Suprapubic skin (tissue), 4 donors: ENCODE results near the gene SLC22A3. TPM values are rescaled to one million over a fixed set of nuclear protein-coding genes. Genes with fewer than 3 reads are reported as not detected.

Experiments used
- DNase-seq, 2 donors: peaks; one replicate each; pipeline ENCODE4 v3.0.0-alpha.2; 2019; ENCODE audit warnings: low spot score in 2 of 2
- H3K27ac ChIP-seq: fragments of 200-600 bp; sonication (generic); one replicate; pipeline ENCODE4 v1.5.1; 2019
- H3K27me3 ChIP-seq: fragments of 200-600 bp; sonication (generic); one replicate; pipeline ENCODE4 v1.5.1; 2019
- H3K36me3 ChIP-seq: fragments of 200-600 bp; sonication (generic); one replicate; pipeline ENCODE4 v1.5.1; 2019
- H3K4me1 ChIP-seq: fragments of 200-600 bp; sonication (generic); one replicate; pipeline ENCODE4 v1.5.1; 2019
- H3K4me3 ChIP-seq: fragments of 200-600 bp; sonication (generic); one replicate; pipeline ENCODE4 v1.5.1; 2019; ENCODE audit warnings: mild to moderate bottlenecking
- H3K9me3 ChIP-seq: fragments of 200-600 bp; sonication (generic); one replicate; pipeline ENCODE4 v1.5.1; 2019
- EP300 ChIP-seq: sonication (generic); formaldehyde crosslinking; IDR thresholded peaks from one replicate; pipeline ENCODE4 v1.6.1; 2017; ENCODE audit warnings: antibody characterized with exemption
- POLR2A ChIP-seq, 2 donors: fragments of 450-650 bp; IDR thresholded peaks; one replicate each; pipeline ENCODE4 v1.6.1; 2017; ENCODE audit warnings: antibody characterized with exemption in 2 of 2, mild to moderate bottlenecking in 2 of 2, moderate library complexity in 2 of 2
- POLR2AphosphoS5 ChIP-seq, 3 donors: sonication (generic); formaldehyde crosslinking; IDR thresholded peaks; one replicate each; pipeline ENCODE4 v1.6.1; 2017; ENCODE audit warnings: antibody characterized with exemption in 3 of 3
- WGBS: methylation state at CpG from one replicate; pipeline ENCODE4 v1.1.5; 2018; 5-methylcytosine and 5-hydroxymethylcytosine counted together
- total RNA-seq, 4 donors: library from RNA; depleted of rRNA; stranded (reverse); fragments of >200 nt; gene quantifications; one replicate each; pipeline ENCODE4 v1.1.0, GENCODE V29; 2016
- TF ChIP-seq, protein P1 (sequence below), 2 donors: fragments of 200-600 bp in 1 of 2; fragments of 450-650 bp in 1 of 2; sonication (generic) in 1 of 2; IDR thresholded peaks; one replicate each; pipeline ENCODE4 v1.5.1; 2016 to 2019; ENCODE audit warnings: antibody characterized with exemption in 2 of 2, mild to moderate bottlenecking in 1 of 2, moderate library complexity in 1 of 2

Gene SLC22A3
- total RNA-seq, 4 donors from 2014 or later: 13.3 to 15.8 (median 15.7) TPM

DNA sequence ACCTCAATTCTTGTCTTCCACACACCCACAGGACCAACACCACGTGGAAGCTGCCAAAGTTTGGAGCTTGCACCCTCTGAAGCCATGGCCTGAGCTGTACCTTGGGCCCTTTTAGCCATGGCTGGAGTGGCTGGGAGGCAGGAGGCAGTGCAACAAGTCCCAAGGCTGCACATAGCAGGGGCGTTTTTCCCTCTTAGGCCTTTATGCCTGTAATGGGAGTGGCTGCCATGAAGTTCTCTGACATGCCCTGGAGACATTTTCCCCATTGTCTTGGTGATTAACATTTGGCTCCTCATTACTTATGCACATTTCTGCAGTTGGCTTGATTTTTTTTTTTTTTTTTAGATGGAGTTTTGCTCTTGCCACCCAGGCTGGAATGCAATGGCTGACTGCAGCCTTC is 44.4 kb upstream of the SLC22A3 start:
- no peak for DNase-seq
- no peaks in the 10 kb centered on the region for H3K9me3 ChIP-seq
- peaks cover 11% of the 10 kb centered on the region for H3K4me1 ChIP-seq
- no peak overlapping the region for H3K27ac ChIP-seq
- no peaks in the 10 kb centered on the region for H3K27me3 ChIP-seq
- 51% methylated on average over 2 of the region's 2 CpGs for WGBS
- no peak overlapping the region for H3K4me3 ChIP-seq
- H3K36me3 ChIP-seq: no peaks in the 10 kb centered on the region
- TF ChIP-seq POLR2A (IDR thresholded peaks at IDR 0.05): no peak
- TF ChIP-seq EP300: no peak
- TF ChIP-seq POLR2AphosphoS5 (IDR thresholded peaks at IDR 0.05): no peak
- TF ChIP-seq, protein P1, sequence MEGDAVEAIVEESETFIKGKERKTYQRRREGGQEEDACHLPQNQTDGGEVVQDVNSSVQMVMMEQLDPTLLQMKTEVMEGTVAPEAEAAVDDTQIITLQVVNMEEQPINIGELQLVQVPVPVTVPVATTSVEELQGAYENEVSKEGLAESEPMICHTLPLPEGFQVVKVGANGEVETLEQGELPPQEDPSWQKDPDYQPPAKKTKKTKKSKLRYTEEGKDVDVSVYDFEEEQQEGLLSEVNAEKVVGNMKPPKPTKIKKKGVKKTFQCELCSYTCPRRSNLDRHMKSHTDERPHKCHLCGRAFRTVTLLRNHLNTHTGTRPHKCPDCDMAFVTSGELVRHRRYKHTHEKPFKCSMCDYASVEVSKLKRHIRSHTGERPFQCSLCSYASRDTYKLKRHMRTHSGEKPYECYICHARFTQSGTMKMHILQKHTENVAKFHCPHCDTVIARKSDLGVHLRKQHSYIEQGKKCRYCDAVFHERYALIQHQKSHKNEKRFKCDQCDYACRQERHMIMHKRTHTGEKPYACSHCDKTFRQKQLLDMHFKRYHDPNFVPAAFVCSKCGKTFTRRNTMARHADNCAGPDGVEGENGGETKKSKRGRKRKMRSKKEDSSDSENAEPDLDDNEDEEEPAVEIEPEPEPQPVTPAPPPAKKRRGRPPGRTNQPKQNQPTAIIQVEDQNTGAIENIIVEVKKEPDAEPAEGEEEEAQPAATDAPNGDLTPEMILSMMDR (IDR thresholded peaks at IDR 0.05): no peak

DNA sequence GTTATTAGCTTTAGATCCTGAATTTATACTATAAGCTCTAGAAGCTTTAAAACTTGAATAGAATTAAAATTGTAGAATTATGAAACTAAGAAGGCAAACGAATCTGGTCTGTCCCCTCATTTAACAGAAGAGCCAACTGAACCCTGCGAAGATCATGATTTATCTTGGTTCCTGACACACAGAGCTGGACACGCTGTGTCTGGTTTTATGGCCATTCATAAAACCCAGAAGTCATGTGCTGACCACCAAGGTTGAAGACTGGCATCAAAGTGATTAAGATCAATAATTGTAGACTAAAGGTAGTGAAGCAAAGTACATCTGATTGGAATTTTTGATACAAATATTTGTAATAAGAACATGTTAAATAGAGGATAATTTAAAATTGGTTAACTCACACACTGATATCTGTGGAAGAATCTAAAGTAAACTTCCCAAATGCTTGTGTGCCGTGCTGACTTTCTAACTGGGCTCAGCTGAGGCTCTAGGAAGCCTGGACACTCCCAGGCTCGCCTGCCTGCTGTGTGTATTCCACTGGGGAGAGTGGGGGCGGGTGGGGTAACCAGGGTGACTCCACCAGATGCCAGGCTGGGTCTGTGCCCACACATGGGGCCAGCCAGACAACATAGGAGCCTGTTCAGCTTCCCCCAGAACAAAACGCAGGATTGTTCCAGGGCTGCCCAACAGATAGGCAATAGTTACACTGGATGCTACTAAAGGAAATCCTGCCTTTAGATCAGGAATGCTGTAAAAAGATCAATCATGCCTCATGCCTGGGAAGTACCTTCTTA is 42.1 kb upstream of the SLC22A3 start:
- Histone ChIP-seq H3K27ac (no peak overlapping the region), H3K9me3 (peaks cover 12% of the 10 kb centered on the region), H3K4me1 (no peaks in the 10 kb centered on the region), H3K36me3 (no peaks in the 10 kb centered on the region), H3K27me3 (no peaks in the 10 kb centered on the region), H3K4me3 (no peak overlapping the region)
- DNase-seq: no peak
- WGBS: 44% methylated on average over 7 of the region's 7 CpGs
- TF ChIP-seq EP300 (no peak), POLR2AphosphoS5 (IDR thresholded peaks at IDR 0.05) (no peak), POLR2A (IDR thresholded peaks at IDR 0.05) (no peak)
- TF ChIP-seq, protein P1 (IDR thresholded peaks at IDR 0.05): no peak

DNA sequence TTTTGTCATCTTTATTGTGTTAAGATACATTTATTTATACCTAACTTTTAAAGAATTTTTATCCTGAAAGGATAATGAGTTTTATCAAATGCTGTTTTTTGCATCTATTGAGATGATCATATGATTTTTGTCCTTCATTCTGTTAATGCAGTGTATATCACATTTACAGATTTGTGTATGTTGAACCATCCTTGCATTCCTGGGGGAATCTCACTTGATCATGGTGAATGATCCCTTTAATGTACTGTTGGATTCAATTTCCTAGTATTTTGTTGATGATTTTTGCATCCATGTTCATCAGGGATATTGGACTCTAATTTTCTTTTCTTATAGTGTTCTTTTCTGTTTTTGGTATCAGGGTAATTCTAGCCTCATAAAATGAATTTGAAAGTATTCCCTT is 38.5 kb upstream of the SLC22A3 start:
- Histone ChIP-seq H3K27ac (no peak overlapping the region), H3K4me3 (no peak overlapping the region), H3K4me1 (no peaks in the 10 kb centered on the region), H3K27me3 (no peaks in the 10 kb centered on the region), H3K36me3 (no peaks in the 10 kb centered on the region), H3K9me3 (peaks cover 21% of the 10 kb centered on the region)
- no peak for TF ChIP-seq POLR2AphosphoS5 (IDR thresholded peaks at IDR 0.05)
- no peak for TF ChIP-seq EP300
- TF ChIP-seq POLR2A (IDR thresholded peaks at IDR 0.05): no peak
- TF ChIP-seq, protein P1 (IDR thresholded peaks at IDR 0.05): no peak
- no peak for DNase-seq

DNA sequence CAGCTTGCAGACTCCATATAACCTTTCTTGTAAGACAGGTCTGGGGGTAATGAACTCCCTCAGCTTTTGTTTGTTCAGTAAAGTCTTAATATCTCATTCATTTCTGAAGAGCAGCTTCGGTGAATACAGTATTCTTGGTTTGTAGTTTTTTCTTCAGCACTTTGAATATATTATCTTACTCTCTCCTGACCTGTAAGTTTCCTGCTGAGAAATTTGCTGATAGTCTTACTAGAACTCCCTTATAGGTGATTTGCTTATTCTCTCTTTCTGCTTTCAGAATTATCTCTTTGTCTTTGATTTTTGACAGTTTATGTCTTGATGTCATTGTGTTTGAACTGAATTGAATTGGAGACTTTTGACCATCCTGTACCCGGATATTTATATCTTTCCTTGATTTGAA is 35.3 kb upstream of the SLC22A3 start:
- Histone ChIP-seq H3K9me3 (peaks cover 21% of the 10 kb centered on the region), H3K4me3 (no peak overlapping the region), H3K27me3 (no peaks in the 10 kb centered on the region), H3K27ac (no peak overlapping the region), H3K4me1 (no peaks in the 10 kb centered on the region), H3K36me3 (no peaks in the 10 kb centered on the region)
- no peak for TF ChIP-seq POLR2AphosphoS5 (IDR thresholded peaks at IDR 0.05)
- TF ChIP-seq, protein P1 (IDR thresholded peaks at IDR 0.05): no peak
- no peak for TF ChIP-seq POLR2A (IDR thresholded peaks at IDR 0.05)
- TF ChIP-seq EP300: no peak
- 92% methylated on average over 2 of the region's 2 CpGs for WGBS
- no peak for DNase-seq

DNA sequence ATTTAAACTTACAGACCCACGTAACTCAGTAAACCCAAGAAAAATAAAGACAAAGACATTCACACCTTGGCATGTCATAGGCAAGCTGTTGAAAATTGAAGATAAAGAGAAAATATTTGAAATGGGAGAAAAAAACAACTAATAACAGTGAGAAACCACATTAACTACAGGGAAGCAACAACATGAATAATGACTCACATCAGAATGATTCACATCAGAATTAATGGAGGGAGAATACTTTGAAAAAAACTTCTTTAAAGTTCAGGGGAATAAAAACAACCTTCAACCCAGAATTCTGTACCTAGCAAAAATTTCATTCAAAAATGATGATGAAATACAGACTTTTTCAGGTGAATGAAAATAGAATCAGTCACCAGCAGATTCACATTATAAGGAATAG is 32.9 kb upstream of the SLC22A3 start:
- Histone ChIP-seq H3K27me3 (no peaks in the 10 kb centered on the region), H3K4me3 (no peak overlapping the region), H3K27ac (no peak overlapping the region), H3K4me1 (no peaks in the 10 kb centered on the region), H3K36me3 (no peaks in the 10 kb centered on the region), H3K9me3 (peaks cover 13% of the 10 kb centered on the region)
- 82% methylated on average over 1 of the region's 1 CpG for WGBS
- TF ChIP-seq POLR2A (IDR thresholded peaks at IDR 0.05) (no peak), POLR2AphosphoS5 (IDR thresholded peaks at IDR 0.05) (no peak), EP300 (no peak)
- TF ChIP-seq, protein P1 (IDR thresholded peaks at IDR 0.05): no peak
- no peak for DNase-seq
